ENCODE data around the gene GRK6.

GRK6 gene

GRCh38 chr5:177469750-177470525 lies 43.5 kb downstream of the GRK6 start:
- DNase-seq (ENCODE audit: low read depth in 2 of 2), result no peak

DNA sequence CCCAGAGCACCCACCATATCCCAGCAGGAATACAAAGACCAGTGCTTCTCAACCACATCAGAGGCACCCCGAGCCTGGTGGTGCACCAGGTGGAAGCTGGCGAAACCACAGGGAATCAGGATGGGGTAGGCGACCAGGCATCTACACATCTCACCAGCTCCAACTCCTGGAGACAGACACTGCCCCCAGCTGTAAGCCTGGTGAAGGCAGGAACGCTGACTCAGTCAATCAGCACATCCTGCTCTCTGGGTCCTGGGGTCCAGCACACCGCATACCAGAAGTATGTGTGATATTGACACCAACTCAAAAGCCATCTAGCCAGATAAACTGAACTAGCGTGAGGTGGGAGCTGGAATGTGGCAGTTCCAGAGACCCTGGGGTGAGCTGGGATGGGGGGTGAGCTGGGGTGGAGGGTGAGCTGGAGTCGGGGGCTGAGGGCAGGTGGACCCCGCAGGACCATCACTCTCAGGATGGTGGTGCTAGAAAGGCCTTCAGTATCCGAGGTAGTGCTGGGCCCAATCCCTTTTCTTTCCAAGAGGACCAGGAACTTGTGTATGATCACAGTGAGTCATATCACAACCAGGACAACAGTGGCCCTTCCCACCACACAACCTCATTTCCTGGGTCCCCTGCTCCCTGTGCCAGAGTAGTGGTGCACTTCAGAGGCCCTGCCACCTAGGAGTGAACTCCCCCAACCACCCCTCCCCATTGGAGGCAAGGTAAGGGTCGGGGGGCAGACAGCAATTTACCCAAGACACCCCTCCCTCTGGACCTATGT lies 44.5 kb downstream of the GRK6 start:
- DNase-seq (ENCODE audit: low read depth in 2 of 2), result no peak

GRCh38 chr5:177471610-177472356 lies 45.3 kb downstream of the GRK6 start:
- DNase-seq (ENCODE audit: low read depth in 2 of 2), result peak; percentile 66 to 68

DNA sequence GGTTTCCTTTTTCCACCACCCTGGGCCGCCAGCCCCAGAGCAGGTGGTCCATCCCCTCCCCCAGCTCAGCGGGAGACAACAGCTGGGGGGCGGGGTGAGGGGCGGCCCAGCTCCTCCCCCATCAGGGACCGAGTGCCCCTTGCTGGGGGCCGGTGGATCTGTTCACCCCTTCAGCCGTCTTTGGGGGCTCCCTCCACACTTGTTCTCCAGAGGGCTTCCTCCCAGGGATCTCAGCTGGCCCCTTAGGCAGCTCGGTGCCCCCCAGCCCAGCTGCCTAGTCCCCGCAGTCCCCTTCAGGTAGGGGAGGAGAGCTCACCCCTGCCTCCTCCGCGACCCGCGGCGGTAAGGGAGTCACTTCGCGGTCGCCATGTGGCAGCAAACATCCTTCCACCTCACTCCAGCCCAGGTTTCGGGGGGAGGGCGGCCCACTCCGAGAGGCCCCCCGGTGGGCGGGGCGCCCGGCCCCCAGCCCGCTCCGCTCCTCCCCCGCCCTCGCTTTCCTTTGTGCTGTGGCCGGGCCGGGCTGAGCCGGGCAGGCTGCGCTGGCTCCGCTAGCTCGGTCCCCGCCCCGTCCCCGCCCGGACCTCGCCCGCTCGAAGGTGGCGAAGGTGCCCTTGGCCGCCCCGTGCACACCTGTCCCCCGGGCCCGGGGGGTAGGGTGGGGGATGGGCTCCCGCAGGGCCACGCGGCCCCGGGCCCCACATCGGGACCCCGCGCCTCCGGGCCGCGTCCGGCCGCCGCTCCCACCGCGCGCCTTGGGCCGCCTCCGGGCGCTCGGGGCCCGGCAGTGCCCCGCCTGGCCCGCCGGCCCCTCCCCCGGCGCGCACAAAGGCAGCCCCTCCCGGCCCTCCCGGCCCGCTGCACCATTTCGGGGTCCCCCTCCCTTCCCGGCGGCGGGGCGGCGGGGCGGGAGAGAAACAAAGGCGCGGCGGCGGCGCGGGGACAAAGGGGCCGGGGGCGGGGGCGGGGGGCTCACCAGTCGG lies 46.3 kb downstream of the GRK6 start:
- DNase-seq (ENCODE audit: low read depth in 2 of 2), result peak; percentile 81 to 82

GRCh38 chr5:177473443-177474001 lies 47.0 kb downstream of the GRK6 start, which contains the start of gene DBN1:
Gene DBN1 (minus strand): TSS chr5:177473634. CDS start chr5:177473521, 113 bp downstream.
- DNase-seq (ENCODE audit: low read depth in 2 of 2), result peak in 1 of 2 donors; percentile 32

DNA sequence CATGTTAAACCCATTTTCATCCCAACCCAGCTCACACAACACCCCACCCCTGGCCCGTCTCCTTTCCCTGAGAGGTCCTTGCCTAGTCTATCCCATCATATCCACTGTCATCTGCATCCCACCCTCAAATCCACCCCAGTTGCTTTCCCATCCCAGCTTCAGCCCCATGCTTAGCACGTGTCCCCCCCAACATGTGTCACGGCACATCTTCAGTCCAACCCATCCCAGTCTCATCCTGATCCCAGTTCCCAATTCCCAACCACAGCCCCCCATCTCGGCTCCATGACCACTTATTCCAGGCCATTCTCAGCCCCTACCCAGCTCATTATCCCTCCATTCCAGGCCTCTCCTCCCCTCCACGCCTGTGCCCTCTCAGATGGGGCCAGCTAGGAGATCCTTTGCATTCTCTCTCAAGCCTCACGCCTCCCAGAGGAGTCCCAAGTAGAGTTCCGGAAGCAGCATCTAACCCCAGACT lies 47.6 kb downstream of the GRK6 start:
- DNase-seq (ENCODE audit: low read depth in 2 of 2), result no peak

DNA sequence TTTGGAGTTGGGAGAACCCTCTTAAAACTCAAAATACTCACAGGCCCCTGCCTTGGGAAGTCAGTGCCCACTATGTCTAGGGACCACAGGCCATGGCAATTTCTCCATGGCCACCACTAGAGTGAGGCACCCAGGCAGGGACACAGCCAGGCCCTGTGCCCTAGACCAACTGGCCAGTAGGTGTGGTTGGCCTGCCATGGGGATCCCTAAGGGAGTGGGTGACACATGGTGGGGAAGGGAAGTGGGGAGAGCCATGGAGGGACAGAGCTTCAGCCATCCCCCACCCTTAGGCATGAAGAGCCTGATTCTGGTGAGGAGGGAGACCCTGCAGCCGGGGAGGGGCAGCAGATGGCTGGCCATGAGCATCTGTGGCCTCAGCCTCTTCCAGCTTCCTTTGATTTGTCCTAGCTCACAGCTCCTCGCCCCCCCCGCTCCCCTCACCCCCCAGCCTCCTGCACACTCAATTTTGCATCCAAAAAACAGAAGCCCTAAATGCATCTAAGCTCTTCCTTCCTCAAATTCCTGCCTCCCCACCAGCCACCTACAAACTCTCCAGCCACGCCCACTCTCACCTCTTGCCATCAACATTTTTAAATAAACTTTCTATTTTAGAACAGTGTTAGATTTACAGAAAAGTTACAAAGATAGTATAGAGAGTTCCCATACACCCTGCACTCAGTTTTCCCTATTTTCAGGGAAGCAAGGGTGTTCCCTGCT lies 48.5 kb downstream of the GRK6 start:
- DNase-seq (ENCODE audit: low read depth in 2 of 2), result no peak

DNA sequence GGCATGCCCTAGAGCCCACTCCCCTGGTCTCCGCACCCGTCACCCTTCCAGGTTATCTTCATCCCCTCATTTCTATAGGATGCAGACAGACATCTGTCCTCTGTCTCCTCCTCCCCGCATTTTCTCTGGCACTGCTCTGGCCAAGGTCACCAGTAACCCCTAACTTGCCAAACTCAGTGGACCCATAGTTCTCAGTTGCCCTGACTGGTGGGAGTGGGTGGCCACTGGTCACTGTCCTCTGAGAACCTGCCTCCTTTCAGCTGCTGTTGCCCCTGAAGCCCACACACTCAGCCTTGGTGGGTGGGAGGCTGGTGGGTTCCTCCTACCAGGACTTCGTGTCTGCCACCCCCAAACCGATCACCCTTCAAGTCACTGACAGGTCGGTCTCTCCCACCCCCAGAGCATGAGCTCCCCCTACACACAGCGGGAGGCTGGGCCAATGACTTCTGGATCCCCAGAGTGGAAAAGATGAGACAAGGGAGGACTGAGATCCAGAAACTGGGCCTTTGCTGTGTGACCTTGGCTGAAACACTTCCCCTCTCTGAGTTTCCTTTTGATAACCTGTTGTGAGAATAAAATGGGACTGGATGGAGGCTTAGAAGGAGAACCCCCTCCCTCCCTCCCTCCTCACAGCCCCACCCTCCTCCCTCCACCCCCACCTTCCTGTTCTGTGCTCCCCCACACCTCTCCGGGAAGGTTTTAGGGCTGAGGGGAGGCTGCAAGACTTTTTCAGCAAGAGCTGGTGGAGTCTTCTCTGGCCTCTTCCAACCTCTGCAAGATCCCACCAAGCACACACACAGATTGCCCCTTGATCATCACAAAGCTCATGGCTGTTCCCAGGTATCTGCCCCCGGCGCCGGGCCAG lies 49.3 kb downstream of the GRK6 start:
- peak in 1 of 2 donors; percentile 17 for DNase-seq (ENCODE audit: low read depth in 2 of 2)

DNA sequence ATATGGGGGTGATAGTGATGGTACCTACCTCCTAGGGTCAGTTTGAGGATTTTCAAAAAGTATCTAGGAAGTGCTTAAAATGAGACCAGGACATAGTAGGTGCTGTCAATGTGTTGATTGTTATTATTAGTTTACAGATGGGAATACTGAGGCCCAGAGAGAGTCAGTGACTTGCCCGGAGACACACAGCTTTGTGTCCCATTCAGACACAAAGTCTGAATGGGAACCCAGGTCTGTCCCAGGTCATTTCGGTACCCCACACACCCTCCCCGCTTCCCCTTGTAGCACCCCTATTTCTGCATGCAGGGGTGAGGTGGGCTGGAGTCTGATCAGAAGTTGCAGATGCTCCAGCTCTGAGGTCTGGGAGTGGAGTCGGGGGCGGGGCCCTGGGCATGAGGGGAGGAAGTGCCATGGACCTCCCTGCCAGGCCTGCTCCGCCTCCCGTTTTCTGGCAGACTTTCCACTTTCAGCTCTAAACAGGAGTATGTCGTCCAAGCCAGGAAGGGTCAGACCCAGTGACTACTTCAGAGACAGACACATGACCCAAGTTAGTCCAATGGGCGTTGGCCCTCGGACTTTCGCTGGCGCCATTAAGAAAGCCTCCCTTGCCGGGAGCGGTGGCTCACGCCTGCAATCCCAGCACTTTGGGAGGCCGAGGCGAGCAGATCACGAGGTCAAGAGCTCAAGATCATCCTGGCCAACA lies 50.2 kb downstream of the GRK6 start:
- DNase-seq (ENCODE audit: low read depth in 2 of 2), result no peak

GRCh38 chr5:177477701-177478477 lies 51.4 kb downstream of the GRK6 start:
- no peak for DNase-seq (ENCODE audit: low read depth in 2 of 2)

DNA sequence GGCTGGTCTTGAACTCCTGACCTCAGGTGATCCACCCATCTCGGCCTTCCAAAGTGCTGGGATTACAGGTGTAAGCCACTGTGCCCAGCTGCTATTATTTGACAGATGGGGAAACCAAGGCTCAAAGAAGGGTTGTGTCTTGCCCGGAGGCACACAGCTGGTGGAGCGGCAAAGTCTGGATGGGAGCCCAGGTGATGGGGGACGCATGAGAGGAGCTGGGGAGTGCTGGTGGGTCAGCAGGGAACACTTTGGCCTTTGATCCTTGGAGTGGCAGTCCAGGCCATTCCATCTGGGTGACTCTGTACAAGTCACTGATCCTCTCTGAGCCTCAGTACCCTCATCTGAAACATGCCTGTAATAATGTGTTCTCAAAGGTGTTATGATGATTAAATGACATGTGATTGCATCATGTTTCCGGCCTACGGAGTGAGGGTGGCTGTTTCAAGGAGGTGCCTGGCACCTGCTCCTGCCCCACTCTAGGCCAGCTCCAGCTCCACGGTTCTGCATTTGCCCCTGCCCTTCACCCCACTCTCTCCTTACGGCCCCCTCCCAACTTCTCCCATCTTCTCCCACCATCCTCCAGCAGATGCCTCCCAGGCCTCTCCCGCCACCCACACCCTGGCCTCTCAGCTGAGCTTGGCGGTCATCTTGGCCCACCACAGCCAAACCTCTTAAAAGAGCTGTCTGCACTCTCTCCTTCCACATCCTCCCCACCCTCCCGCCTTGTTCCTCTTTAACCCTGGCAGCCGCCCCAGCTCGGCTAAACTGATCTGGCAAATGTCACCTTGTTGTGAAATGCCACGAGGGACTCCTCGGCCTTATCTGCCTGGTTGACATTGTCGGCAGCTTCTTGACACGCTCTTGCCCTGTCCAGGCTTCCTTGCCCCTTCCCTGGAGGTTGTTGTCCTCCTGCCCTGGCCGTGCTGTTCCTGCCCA lies 52.5 kb downstream of the GRK6 start:
- DNase-seq (ENCODE audit: low read depth in 2 of 2), result peak in 1 of 2 donors; percentile 31

DNA sequence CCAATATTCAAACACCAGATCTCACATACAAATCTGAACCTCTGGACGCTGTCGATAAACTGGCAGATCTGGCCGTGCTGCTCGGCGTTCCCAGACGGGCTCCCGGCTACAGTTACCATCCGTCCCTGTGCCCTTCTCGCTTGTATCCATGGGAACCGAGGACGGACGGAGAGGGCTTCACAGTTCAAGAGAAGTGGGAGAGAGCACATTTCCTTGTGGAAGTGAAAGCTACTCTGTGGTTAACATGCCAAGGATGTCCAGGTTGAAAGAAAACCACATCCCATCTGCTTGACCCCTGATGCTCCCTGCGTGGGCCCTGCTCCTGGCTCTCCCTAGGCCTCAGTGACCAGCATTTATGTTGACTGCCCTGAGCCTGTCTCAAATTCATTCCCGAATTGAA lies 53.3 kb downstream of the GRK6 start:
- no peak for DNase-seq (ENCODE audit: low read depth in 2 of 2)

- no peak for DNase-seq (ENCODE audit: low read depth in 2 of 2)
Observed at GRCh38 chr5:177482359-177482795, 55.9 kb downstream of the GRK6 start.

- DNase-seq (ENCODE audit: low read depth in 2 of 2), result no peak
Observed at GRCh38 chr5:177483042-177483441, 56.6 kb downstream of the GRK6 start.

- no peak for DNase-seq (ENCODE audit: low read depth in 2 of 2)
Observed at GRCh38 chr5:177483994-177484901, 57.8 kb downstream of the GRK6 start.

Measured in stimulated activated CD8-positive, alpha-beta memory T cell treated with anti-CD3 and anti-CD28 coated beads, Interleukin-15, amount 100 ng/mL, for 48 hours (primary cell).